ENCODE measurements around the gene VPS29.
"Not testable (repeated sequence)": the region's sequence is repeated elsewhere in the genome, so short reads cannot be mapped to it uniquely, and the experiment has no call there.

VPS29 gene

GRCh38 chr12:110501752-110502738, at the start of gene VPS29, which contains the start of gene RAD9B:
VPS29 (minus strand) TSS chr12:110502111; CDS start chr12:110502051, 60 bp downstream.
RAD9B (plus strand) TSS chr12:110502331; CDS start chr12:110502338, 7 bp downstream.
- peak; percentile 100 for DNase-seq (ENCODE audit: low spot score)

- DNase-seq (ENCODE audit: low spot score): no peak
Measured at GRCh38 chr12:110550981-110551380, 49.1 kb upstream of the VPS29 start.

GRCh38 chr12:110549716-110550115, 47.8 kb upstream of the VPS29 start:
- DNase-seq (ENCODE audit: low spot score): no peak

GRCh38 chr12:110548678-110549077, 46.8 kb upstream of the VPS29 start:
- DNase-seq (ENCODE audit: low spot score): no peak

GRCh38 chr12:110547090-110547489, 45.2 kb upstream of the VPS29 start:
- DNase-seq (ENCODE audit: low spot score): no peak

GRCh38 chr12:110546339-110546738, 44.4 kb upstream of the VPS29 start:
- DNase-seq (ENCODE audit: low spot score): no peak

- DNase-seq (ENCODE audit: low spot score): no peak
Measured at GRCh38 chr12:110545812-110546211, 43.9 kb upstream of the VPS29 start.

- DNase-seq (ENCODE audit: low spot score): not testable (repeated sequence)
Measured at GRCh38 chr12:110545259-110545658, 43.3 kb upstream of the VPS29 start.

- no peak for DNase-seq (ENCODE audit: low spot score)
Measured at GRCh38 chr12:110543965-110544364, 42.1 kb upstream of the VPS29 start.

GRCh38 chr12:110543252-110543959, 41.5 kb upstream of the VPS29 start:
- DNase-seq (ENCODE audit: low spot score): no peak

- no peak for DNase-seq (ENCODE audit: low spot score)
Measured at GRCh38 chr12:110540048-110540447, 38.1 kb upstream of the VPS29 start.

GRCh38 chr12:110538869-110539622, 37.1 kb upstream of the VPS29 start:
- DNase-seq (ENCODE audit: low spot score): no peak

GRCh38 chr12:110537605-110538409, 35.9 kb upstream of the VPS29 start:
- no peak for DNase-seq (ENCODE audit: low spot score)

GRCh38 chr12:110536834-110537604, 35.1 kb upstream of the VPS29 start:
- DNase-seq (ENCODE audit: low spot score): no peak

- DNase-seq (ENCODE audit: low spot score): no peak
Measured at GRCh38 chr12:110534811-110535210, 32.9 kb upstream of the VPS29 start.

- DNase-seq (ENCODE audit: low spot score): no peak
Measured at GRCh38 chr12:110533607-110534006, 31.7 kb upstream of the VPS29 start.

GRCh38 chr12:110532644-110533043, 30.7 kb upstream of the VPS29 start:
- no peak for DNase-seq (ENCODE audit: low spot score)

- DNase-seq (ENCODE audit: low spot score): no peak
Measured at GRCh38 chr12:110531741-110532333, 29.9 kb upstream of the VPS29 start.

GRCh38 chr12:110530511-110530910, 28.6 kb upstream of the VPS29 start:
- no peak for DNase-seq (ENCODE audit: low spot score)

- no peak for DNase-seq (ENCODE audit: low spot score)
Measured at GRCh38 chr12:110528277-110528839, 26.4 kb upstream of the VPS29 start.

Data from CD4-positive, alpha-beta T cell treated with Interleukin-2 at 100 ng/mL for 4 hours (primary cell).